ENCODE data around the gene AMZ1.
"Not testable (repeated sequence)": the region's sequence is repeated elsewhere in the genome, so short reads cannot be mapped to it uniquely, and the experiment has no call there.

The AMZ1 gene

GRCh38 chr7:2729893-2730716 is 42.1 kb downstream of the AMZ1 start:
- no peak for DNase-seq

- DNase-seq, result no peak
Observed at GRCh38 chr7:2730846-2731770, 43.1 kb downstream of the AMZ1 start.

- DNase-seq, result no peak
Observed at GRCh38 chr7:2732388-2732787, 44.4 kb downstream of the AMZ1 start.

GRCh38 chr7:2732959-2733584 is 45.1 kb downstream of the AMZ1 start:
- DNase-seq, result no peak

GRCh38 chr7:2734084-2734686 is 46.2 kb downstream of the AMZ1 start:
- DNase-seq, result no peak

- DNase-seq, result no peak
Observed at GRCh38 chr7:2734751-2735571, 47.0 kb downstream of the AMZ1 start.

- DNase-seq, result no peak
Observed at GRCh38 chr7:2735744-2736143, 47.7 kb downstream of the AMZ1 start.

GRCh38 chr7:2736411-2736914 is 48.5 kb downstream of the AMZ1 start:
- DNase-seq, result no peak

- DNase-seq, result not testable (repeated sequence)
Observed at GRCh38 chr7:2737005-2737743, 49.2 kb downstream of the AMZ1 start.

GRCh38 chr7:2737771-2738540 is 50.0 kb downstream of the AMZ1 start:
- no peak for DNase-seq

- no peak for DNase-seq
Observed at GRCh38 chr7:2738766-2739549, 51.0 kb downstream of the AMZ1 start.

GRCh38 chr7:2743523-2744185 is 55.7 kb downstream of the AMZ1 start:
- not testable (repeated sequence) for DNase-seq

- not testable (repeated sequence) for DNase-seq
Observed at GRCh38 chr7:2748684-2749083, 60.7 kb downstream of the AMZ1 start.

- DNase-seq, result no peak
Observed at GRCh38 chr7:2750004-2750407, 62.0 kb downstream of the AMZ1 start.

- DNase-seq, result no peak
Observed at GRCh38 chr7:2751086-2751485, 63.1 kb downstream of the AMZ1 start.

GRCh38 chr7:2753148-2753547 is 65.1 kb downstream of the AMZ1 start:
- DNase-seq, result no peak

GRCh38 chr7:2754086-2754485 is 66.1 kb downstream of the AMZ1 start:
- DNase-seq, result no peak

- DNase-seq, result no peak
Observed at GRCh38 chr7:2754912-2755311, 66.9 kb downstream of the AMZ1 start.

GRCh38 chr7:2755531-2755930 is 67.5 kb downstream of the AMZ1 start:
- DNase-seq, result no peak

Data from activated CD4-positive, alpha-beta T cell treated with anti-CD3 and anti-CD28 coated beads, Interleukin-2, amount 50 U/mL, for 16 hours (primary cell).